Fibroblast of pulmonary artery (primary cell): ENCODE measurements around the gene SLC8A1.

Experiments
- DNase-seq: peaks from one replicate; pipeline ENCODE4 v3.0.0-alpha.2; 2010; ENCODE audit warnings: low read depth
- H3K4me3 ChIP-seq: replicated peaks from 2 replicates; pipeline ENCODE4 v1.5.1; 2011; ENCODE audit warnings: low read depth, mild to moderate bottlenecking, control low read depth, low read length, moderate library complexity
- CTCF ChIP-seq: IDR thresholded peaks from 2 replicates; pipeline ENCODE4 v1.5.1; 2011; ENCODE audit warnings: mild to moderate bottlenecking, control low read depth, low read length, inconsistent platforms; ENCODE audit errors: missing control alignments

SLC8A1 gene

GRCh38 chr2:40144022-40144421 lies 307.9 kb downstream of the SLC8A1 start:
- no peak for TF ChIP-seq CTCF
- DNase-seq: no peak
- no peak overlapping the region for H3K4me3 ChIP-seq

DNA sequence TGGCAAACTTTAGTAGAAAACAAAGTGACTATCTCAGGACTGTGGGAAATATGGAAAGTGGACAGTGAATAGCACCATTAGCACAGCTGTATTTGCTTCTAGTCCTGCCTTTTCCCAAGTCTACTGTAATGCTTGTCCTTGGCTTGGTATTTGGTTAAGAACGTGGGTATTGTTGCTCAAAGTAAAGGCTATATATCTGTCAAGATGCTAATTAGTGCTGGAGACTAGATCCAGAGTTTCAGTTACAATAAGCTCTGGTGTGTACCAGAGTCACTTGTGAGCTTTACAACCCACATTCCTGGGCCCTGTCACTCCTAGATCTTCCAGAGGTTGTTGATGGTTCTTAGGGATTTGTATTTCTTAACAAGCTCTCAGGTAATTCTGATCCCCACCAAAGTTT lies 313.6 kb downstream of the SLC8A1 start:
- TF ChIP-seq CTCF: no peak
- no peak overlapping the region for H3K4me3 ChIP-seq
- DNase-seq: no peak

GRCh38 chr2:40131081-40131704 lies 320.7 kb downstream of the SLC8A1 start:
- no peak overlapping the region for H3K4me3 ChIP-seq
- TF ChIP-seq CTCF: no peak
- DNase-seq: no peak

DNA sequence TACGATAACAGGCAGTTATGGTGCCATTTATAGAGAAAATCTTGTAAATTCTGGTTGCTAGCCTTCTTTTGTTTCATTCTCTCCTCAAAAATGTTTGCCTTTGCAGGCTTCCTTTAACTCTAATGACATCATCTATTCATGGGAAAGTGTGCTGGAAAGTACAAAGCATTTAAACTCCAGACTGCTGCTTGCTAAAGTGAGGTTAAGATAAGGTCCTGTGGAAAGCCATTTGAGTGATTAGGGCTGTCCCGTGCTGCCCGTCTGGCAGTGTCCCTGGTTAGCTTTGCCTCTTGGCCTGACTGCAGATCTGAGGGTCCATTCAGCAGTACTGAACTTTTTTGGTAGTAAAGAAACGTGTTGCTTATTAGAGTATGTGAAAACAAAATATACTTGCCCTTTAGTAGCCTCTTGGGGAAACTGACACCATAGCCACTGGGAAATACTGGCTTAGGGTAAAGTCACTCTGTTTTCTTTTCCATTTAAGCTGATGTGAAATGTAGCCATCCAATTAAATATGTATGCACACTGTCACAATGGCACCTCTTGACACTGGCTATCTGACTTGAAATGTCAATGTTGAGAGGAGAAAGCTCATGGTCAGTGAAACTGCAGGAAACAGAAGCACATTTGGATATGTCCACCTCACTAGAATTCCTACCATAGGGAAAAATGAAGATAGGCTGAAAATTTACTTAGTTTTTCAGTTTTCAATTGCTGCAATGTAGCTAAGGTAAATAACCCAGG lies 321.5 kb downstream of the SLC8A1 start:
- no peak for TF ChIP-seq CTCF
- DNase-seq: peak; percentile 61
- no peak overlapping the region for H3K4me3 ChIP-seq

DNA sequence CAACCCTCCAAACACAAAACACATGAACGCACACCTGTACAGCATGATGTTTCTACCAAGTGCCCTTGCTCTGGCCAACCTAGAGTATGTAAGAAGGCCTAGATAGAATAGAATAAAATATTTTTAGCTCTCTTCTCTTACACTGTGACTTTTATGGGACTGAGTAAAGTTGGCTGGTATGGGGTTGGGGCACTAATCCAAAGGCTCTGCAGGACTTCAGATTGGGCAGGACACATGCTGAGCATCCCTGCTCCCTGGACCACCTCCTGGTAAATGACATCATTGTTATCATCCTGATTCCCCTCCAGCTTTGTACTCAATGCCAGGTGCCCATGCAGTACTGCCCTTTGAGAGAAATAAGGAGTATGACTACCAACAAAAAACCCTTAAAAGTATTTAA lies 322.2 kb downstream of the SLC8A1 start:
- DNase-seq: no peak
- TF ChIP-seq CTCF: no peak
- no peak overlapping the region for H3K4me3 ChIP-seq

DNA sequence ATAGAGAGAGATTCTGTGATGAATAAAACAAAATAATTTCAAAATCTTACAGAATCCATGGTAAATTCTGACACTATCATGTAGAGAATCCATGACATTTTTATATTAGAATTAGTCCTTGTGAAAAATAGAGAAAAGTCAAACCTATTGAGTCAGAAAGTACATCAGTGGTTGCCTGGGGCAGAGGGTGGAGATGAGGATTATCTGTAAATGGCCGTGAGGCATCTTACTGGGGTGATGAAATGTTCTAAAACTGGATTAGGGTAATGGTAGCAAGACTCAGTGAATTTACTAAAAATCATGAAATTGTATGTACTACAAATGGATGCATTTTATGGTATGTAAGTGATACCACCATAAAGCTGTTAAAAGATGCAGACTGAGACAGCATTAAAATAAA lies 323.1 kb downstream of the SLC8A1 start:
- DNase-seq: no peak
- TF ChIP-seq CTCF: no peak
- no peak overlapping the region for H3K4me3 ChIP-seq
